Stimulated activated naive CD8-positive, alpha-beta T cell treated with anti-CD3 and anti-CD28 coated beads, Interleukin-15, Interleukin-2, amounts not matched to agents 100 ng/mL and 50 ng/mL, for 24 hours (primary cell): ENCODE data around the gene ADPRH.

Experiments used
- H3K27ac Mint-ChIP-seq: one replicate; pipeline ENCODE4 v1.8.0; 2021; ENCODE audit warnings: mild to moderate bottlenecking, mixed read lengths
- H3K27me3 Mint-ChIP-seq: one replicate; pipeline ENCODE4 v1.8.0; 2021; ENCODE audit warnings: mixed read lengths
- H3K36me3 Mint-ChIP-seq: one replicate; pipeline ENCODE4 v1.8.0; 2021; ENCODE audit warnings: low read depth, mixed read lengths
- H3K4me1 Mint-ChIP-seq: one replicate; pipeline ENCODE4 v1.8.0; 2021; ENCODE audit warnings: low read depth, mixed read lengths
- H3K4me3 Mint-ChIP-seq: one replicate; pipeline ENCODE4 v1.8.0; 2021; ENCODE audit warnings: mild to moderate bottlenecking, mixed read lengths
- H3K9me3 Mint-ChIP-seq: one replicate; pipeline ENCODE4 v1.8.0; 2021; ENCODE audit warnings: mixed read lengths

ADPRH gene

GRCh38 chr3:119598410-119599098 is 19.3 kb downstream of the ADPRH start:
- no peak overlapping the region for H3K4me3 Mint-ChIP-seq

GRCh38 chr3:119599558-119600174 is 20.4 kb downstream of the ADPRH start:
- no peaks in the 10 kb centered on the region for H3K9me3 Mint-ChIP-seq
- H3K4me1 Mint-ChIP-seq = peaks cover 46% of the 10 kb centered on the region
- H3K27me3 Mint-ChIP-seq = no peaks in the 10 kb centered on the region
- H3K4me3 Mint-ChIP-seq = no peak overlapping the region
- peak overlapping the region; percentile 49 for H3K27ac Mint-ChIP-seq
- H3K36me3 Mint-ChIP-seq = no peaks in the 10 kb centered on the region

More at GRCh38 chr3:119598410-119599098, 19.3 kb downstream of the ADPRH start:
- H3K9me3 Mint-ChIP-seq = no peaks in the 10 kb centered on the region
- H3K27ac Mint-ChIP-seq = peak overlapping the region; percentile 6
- peaks cover 46% of the 10 kb centered on the region for H3K4me1 Mint-ChIP-seq
- no peaks in the 10 kb centered on the region for H3K27me3 Mint-ChIP-seq
- no peaks in the 10 kb centered on the region for H3K36me3 Mint-ChIP-seq

- H3K4me1 Mint-ChIP-seq = peaks cover 50% of the 10 kb centered on the region
- H3K27ac Mint-ChIP-seq = peak overlapping the region; percentile 77
- H3K36me3 Mint-ChIP-seq = no peaks in the 10 kb centered on the region
- H3K4me3 Mint-ChIP-seq = no peak overlapping the region
- H3K27me3 Mint-ChIP-seq = no peaks in the 10 kb centered on the region
- no peaks in the 10 kb centered on the region for H3K9me3 Mint-ChIP-seq
These were observed 21.4 kb downstream of the ADPRH start for GRCh38 chr3:119600732-119601131.

GRCh38 chr3:119601154-119601553 is 21.9 kb downstream of the ADPRH start:
- Mint-ChIP-seq H3K4me3 (no peak overlapping the region), H3K27ac (peak overlapping the region; percentile 77), H3K36me3 (no peaks in the 10 kb centered on the region), H3K9me3 (no peaks in the 10 kb centered on the region), H3K27me3 (no peaks in the 10 kb centered on the region), H3K4me1 (peaks cover 45% of the 10 kb centered on the region)

GRCh38 chr3:119602676-119603075 is 23.4 kb downstream of the ADPRH start:
- H3K9me3 Mint-ChIP-seq = no peaks in the 10 kb centered on the region
- H3K4me1 Mint-ChIP-seq = peaks cover 35% of the 10 kb centered on the region
- H3K27ac Mint-ChIP-seq = no peak overlapping the region
- no peak overlapping the region for H3K4me3 Mint-ChIP-seq
- no peaks in the 10 kb centered on the region for H3K27me3 Mint-ChIP-seq
- no peaks in the 10 kb centered on the region for H3K36me3 Mint-ChIP-seq

DNA sequence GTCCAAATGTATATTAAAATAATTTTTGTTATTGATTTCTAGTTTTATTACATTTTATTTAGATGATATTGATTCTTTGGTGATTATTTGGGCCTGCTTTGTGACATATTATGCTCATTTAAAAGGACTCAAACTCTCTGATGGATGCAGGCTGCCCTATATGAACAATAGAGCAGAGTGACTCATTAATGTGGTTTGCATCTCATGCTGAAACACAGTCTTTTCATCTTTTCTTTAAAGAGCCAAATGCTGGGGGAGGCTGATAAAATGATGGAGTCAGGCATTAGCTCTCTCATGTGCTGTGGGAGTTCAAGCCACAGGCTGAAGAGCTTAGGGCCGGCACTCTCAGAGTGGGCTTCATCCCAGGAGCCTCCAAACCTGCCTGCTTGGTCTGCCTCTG is 25.6 kb downstream of the ADPRH start:
- Mint-ChIP-seq H3K36me3 (no peaks in the 10 kb centered on the region), H3K27ac (no peak overlapping the region), H3K27me3 (peaks cover 11% of the 10 kb centered on the region), H3K9me3 (no peaks in the 10 kb centered on the region), H3K4me1 (peaks cover 21% of the 10 kb centered on the region), H3K4me3 (no peak overlapping the region)

DNA sequence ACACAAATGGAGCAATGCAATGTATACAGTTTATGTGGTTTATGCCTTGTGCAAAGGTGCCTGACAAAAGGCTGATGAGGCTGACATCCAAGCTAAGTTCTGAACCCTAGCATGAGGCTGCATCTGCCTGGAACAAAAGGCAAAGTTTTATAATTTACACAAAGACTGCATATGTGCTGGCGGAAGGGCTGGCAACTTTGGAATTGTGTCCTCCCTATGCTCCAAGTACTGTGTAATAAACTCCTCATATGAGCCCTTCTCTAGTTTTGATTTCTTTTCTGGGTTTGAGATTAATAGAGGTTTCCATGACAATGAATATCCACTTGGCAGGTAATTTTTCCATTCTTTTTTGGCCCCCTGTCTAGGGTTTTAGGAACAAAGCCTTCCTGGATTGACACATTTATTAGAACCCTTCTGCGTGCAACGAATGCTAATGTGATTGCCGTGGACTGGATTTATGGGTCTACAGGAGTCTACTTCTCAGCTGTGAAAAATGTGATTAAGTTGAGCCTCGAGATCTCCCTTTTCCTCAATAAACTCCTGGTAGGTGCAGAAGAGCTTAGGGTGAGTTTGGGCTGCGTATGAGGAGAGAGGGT is 29.2 kb downstream of the ADPRH start:
- Mint-ChIP-seq H3K9me3 (no peaks in the 10 kb centered on the region), H3K36me3 (no peaks in the 10 kb centered on the region), H3K27me3 (peaks cover 23% of the 10 kb centered on the region), H3K27ac (no peak overlapping the region), H3K4me3 (no peak overlapping the region), H3K4me1 (peaks cover 4% of the 10 kb centered on the region)

DNA sequence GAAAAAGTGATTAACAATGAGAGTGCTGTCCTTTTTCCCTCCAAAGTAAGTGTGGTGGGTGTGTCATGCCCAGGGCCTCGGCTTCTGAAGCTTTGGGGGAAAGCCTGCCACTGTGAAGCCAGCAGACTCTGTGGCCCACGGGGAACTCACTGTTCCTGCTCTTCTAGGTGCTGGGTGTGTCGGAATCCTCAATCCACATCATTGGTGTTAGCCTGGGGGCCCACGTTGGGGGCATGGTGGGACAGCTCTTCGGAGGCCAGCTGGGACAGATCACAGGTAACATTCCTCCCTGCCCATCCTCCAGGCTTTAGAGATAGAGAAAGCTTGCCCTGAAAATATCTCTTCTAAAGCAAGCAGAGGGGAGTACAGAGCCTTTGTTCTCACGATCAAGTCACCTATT is 30.0 kb downstream of the ADPRH start:
- Mint-ChIP-seq H3K9me3 (no peaks in the 10 kb centered on the region), H3K36me3 (no peaks in the 10 kb centered on the region), H3K4me1 (peaks cover 4% of the 10 kb centered on the region), H3K4me3 (no peak overlapping the region), H3K27me3 (peaks cover 23% of the 10 kb centered on the region), H3K27ac (no peak overlapping the region)

GRCh38 chr3:119611664-119612063 is 32.4 kb downstream of the ADPRH start:
- no peaks in the 10 kb centered on the region for H3K4me1 Mint-ChIP-seq
- H3K9me3 Mint-ChIP-seq = no peaks in the 10 kb centered on the region
- peaks cover 23% of the 10 kb centered on the region for H3K27me3 Mint-ChIP-seq
- H3K27ac Mint-ChIP-seq = no peak overlapping the region
- no peak overlapping the region for H3K4me3 Mint-ChIP-seq
- no peaks in the 10 kb centered on the region for H3K36me3 Mint-ChIP-seq

DNA sequence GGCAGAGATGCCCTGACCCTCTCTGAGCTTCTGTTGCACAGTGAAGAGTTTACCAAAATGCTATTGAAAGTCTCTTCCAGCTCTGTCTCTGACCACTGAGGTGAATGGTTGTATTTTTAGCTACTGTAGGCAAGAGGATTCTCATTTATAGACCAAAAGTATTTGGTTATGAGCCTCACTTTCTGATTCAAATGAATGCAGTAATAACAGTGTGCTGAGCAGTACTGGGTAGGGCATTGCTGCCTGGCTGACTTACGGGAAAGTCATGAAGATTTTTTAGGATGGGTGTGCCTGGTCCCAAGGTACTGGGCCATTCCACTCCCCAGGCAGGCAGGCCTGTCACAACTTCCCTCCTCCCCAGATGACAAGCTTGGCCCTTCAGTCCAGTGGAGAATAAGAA is 33.9 kb downstream of the ADPRH start:
- no peaks in the 10 kb centered on the region for H3K36me3 Mint-ChIP-seq
- H3K27me3 Mint-ChIP-seq = peaks cover 23% of the 10 kb centered on the region
- H3K4me1 Mint-ChIP-seq = no peaks in the 10 kb centered on the region
- no peak overlapping the region for H3K4me3 Mint-ChIP-seq
- no peaks in the 10 kb centered on the region for H3K9me3 Mint-ChIP-seq
- H3K27ac Mint-ChIP-seq = no peak overlapping the region

DNA sequence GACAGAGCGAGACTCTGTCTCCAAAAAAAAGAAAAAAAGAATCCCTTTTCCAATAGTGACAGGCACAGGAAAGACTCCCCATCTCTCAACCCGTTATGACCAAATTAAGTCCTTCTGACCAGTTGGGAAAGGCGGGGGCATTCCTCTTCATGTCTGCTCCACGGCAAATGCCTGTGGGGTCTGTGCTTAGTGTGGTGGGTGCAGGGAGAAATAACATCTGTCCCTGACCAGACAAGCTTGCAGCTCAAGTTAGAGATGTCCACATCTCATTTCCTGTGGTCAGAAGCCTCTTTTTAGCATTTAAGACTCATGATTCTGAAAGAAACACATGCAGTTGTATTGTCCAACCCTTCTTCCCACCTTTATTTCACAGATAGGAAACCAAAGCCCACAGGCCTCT is 34.6 kb downstream of the ADPRH start:
- H3K27me3 Mint-ChIP-seq = peaks cover 18% of the 10 kb centered on the region

GRCh38 chr3:119616056-119616455 is 36.8 kb downstream of the ADPRH start:
- Mint-ChIP-seq H3K9me3 (no peaks in the 10 kb centered on the region), H3K36me3 (no peaks in the 10 kb centered on the region), H3K27me3 (peaks cover 7% of the 10 kb centered on the region), H3K27ac (no peak overlapping the region), H3K4me3 (no peak overlapping the region), H3K4me1 (no peaks in the 10 kb centered on the region)

More for the DNA sequence above, 34.6 kb downstream of the ADPRH start:
- Mint-ChIP-seq H3K9me3 (no peaks in the 10 kb centered on the region), H3K27ac (no peak overlapping the region), H3K4me3 (no peak overlapping the region), H3K36me3 (no peaks in the 10 kb centered on the region), H3K4me1 (no peaks in the 10 kb centered on the region)

DNA sequence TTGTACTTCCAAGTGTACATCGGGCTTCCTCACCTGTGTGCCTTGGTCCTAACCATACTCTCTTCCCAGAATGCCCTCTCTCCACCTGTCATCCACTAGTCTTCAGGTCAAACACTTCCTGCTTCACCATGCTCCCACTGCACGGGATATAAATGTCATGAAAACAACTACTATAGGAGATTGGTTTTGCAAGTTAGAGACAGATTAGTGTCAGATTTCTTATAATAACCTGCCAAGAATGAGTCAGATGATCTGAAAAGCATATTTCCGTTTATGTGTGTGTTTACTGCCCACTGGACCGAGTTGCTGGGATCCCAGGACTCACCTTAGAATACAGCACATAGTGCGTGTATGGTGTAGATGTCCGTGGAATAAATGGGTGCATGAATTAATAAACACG is 39.8 kb downstream of the ADPRH start:
- Mint-ChIP-seq H3K4me3 (no peak overlapping the region), H3K9me3 (no peaks in the 10 kb centered on the region), H3K4me1 (no peaks in the 10 kb centered on the region), H3K27me3 (no peaks in the 10 kb centered on the region), H3K27ac (no peak overlapping the region), H3K36me3 (no peaks in the 10 kb centered on the region)

GRCh38 chr3:119620899-119621298 is 41.6 kb downstream of the ADPRH start:
- no peak overlapping the region for H3K4me3 Mint-ChIP-seq
- no peaks in the 10 kb centered on the region for H3K9me3 Mint-ChIP-seq
- H3K27ac Mint-ChIP-seq = no peak overlapping the region
- peaks cover 2% of the 10 kb centered on the region for H3K4me1 Mint-ChIP-seq
- no peaks in the 10 kb centered on the region for H3K36me3 Mint-ChIP-seq
- H3K27me3 Mint-ChIP-seq = no peaks in the 10 kb centered on the region

DNA sequence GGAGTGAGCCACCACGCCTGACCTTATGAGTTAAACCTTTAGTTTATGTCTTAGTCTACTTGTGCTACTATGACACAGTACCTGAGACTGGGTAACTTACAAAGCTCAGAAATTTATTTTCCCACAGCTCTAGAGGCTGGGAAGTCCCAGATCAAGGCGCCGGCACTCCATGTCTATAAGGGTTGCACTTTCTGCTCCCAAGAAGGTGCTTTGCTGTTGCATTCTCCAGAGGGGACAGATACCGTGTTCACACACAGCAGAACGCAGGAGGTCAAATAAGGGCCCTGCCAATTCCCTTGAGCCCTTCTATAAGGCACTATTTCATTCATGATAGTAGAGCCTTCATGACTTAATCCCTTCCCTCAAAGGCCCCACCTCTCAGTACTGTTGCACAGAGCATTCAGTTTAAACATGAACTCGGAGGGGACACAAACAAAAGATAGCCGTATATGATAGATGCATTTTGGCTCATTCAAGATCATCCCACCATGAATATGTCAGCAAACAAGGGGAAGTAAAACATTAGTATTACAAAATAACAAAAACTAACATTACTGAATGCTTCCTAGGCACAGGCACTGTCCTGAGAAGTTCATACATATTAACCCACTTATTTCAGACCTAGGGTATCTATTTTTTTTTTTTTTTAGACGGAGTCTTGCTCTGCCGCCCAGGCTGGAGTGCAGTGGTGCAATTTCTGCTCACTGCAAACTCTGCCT is 44.9 kb downstream of the ADPRH start:
- Mint-ChIP-seq H3K4me1 (peaks cover 34% of the 10 kb centered on the region), H3K4me3 (no peak overlapping the region), H3K9me3 (no peaks in the 10 kb centered on the region), H3K27ac (no peak overlapping the region), H3K36me3 (no peaks in the 10 kb centered on the region), H3K27me3 (peaks cover 10% of the 10 kb centered on the region)
